Activated CD4-positive, alpha-beta memory T cell treated with anti-CD3 and anti-CD28 coated beads for 36 hours (primary cell): Measurements from ENCODE around the gene MCUB. TPM values are rescaled to one million over a fixed set of nuclear protein-coding genes. Genes with fewer than 3 reads are reported as not detected.
"Not testable (repeated sequence)": the region's sequence is repeated elsewhere in the genome, so short reads cannot be mapped to it uniquely, and the experiment has no call there.

Experiments used
- CTCF ChIA-PET: fragments of 350-600 bp; sonication (Branson Sonifier 250); formaldehyde crosslinking; loops from one replicate; lab custom pipeline; 2021; ENCODE audit warnings: antibody characterized with exemption, inconsistent platforms; lab: Charles Lee
- POLR2A ChIA-PET: fragments of 350-600 bp; sonication (Branson Sonifier 250); formaldehyde crosslinking; loops from one replicate; lab custom pipeline; 2021; ENCODE audit warnings: antibody characterized with exemption; lab: Charles Lee
- DNase-seq: peaks from one replicate; pipeline ENCODE4 v3.0.0-alpha.2; 2020
- H3K27ac Mint-ChIP-seq: one replicate; pipeline ENCODE4 v1.8.0; 2021; ENCODE audit warnings: mixed read lengths
- H3K27me3 Mint-ChIP-seq: one replicate; pipeline ENCODE4 v1.8.0; 2021; ENCODE audit warnings: mixed read lengths
- H3K36me3 Mint-ChIP-seq: one replicate; pipeline ENCODE4 v1.8.0; 2021; ENCODE audit warnings: mixed read lengths
- H3K4me1 Mint-ChIP-seq: one replicate; pipeline ENCODE4 v1.8.0; 2021; ENCODE audit warnings: low read depth, mixed read lengths
- H3K4me3 Mint-ChIP-seq: one replicate; pipeline ENCODE4 v1.8.0; 2021; ENCODE audit warnings: mild to moderate bottlenecking, mixed read lengths
- H3K9me3 Mint-ChIP-seq: one replicate; pipeline ENCODE4 v1.8.0; 2021; ENCODE audit warnings: mixed read lengths
- intact Hi-C: fragments of 100-400 bp; cut with micrococcal nuclease; formaldehyde crosslinking; loops from one replicate; pipeline ENCODE4 v1.15.1; 2023
- total RNA-seq, 2 experiments: library from RNA; stranded (reverse); gene quantifications; one replicate each; pipeline ENCODE4 v1.2.3, GENCODE V29; 2021

MCUB gene
- total RNA-seq, 2 experiments from 2014 or later = 76.7 to 80.5 TPM

DNA sequence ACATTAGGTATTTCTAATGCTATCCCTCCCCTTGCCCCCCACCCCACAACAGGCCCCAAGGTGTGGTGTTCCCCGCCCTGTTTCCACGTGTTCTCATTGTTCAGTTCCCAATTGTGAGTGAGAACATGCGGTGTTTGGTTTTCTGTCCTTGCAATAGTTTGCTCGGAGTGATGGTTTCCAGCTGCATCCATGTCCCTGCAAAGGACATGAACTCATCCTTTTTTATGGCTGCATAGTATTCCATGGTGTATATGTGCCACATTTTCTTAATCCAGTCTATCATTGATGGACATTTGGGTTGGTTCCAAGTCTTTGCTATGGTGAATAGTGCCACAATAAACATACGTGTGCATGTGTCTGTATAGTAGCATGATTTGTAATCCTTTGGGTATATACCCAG, 20.0 kb downstream of the MCUB start:
- CTCF ChIA-PET, H3K4me3 Mint-ChIP-seq, POLR2A ChIA-PET, DNase-seq, intact Hi-C loops, H3K27ac Mint-ChIP-seq, H3K27me3 Mint-ChIP-seq: not testable (repeated sequence)
- peaks cover 48% of the 10 kb centered on the region for H3K4me1 Mint-ChIP-seq
- peaks cover 24% of the 10 kb centered on the region for H3K36me3 Mint-ChIP-seq
- H3K9me3 Mint-ChIP-seq = peaks cover 14% of the 10 kb centered on the region

DNA sequence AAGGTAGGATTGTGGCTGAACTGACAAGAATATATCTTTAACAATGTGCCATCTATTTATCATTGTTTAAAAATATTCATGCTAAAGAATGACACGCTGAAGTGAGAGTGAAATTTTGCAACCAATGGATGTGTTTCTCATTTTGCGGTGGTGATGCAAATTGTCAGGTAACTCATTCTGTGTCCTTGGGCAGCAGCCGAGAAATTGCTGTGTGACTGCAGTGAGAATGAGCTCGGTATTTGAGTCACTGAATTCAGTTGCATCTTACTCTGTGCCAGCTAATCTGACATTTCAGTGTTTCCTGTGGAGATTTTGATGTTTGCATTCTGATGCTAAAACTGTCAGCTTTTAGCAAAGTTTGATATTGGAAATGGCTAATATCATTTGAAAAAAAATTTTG, 28.1 kb downstream of the MCUB start:
- no peaks in the 10 kb centered on the region for H3K27me3 Mint-ChIP-seq
- intact Hi-C loops = loop anchor here (1.0 to 2.0 kb wide), 4 partner anchors 13 to 229 kb away; no protein-coding TSS in a partner anchor
- POLR2A ChIA-PET = interaction anchor here (2.5 kb wide), 1 partner anchor 28 kb away, joined by 12 read pairs; the partner anchor contains the start of gene MCUB
- H3K4me3 Mint-ChIP-seq = no peak overlapping the region
- peaks cover 8% of the 10 kb centered on the region for H3K36me3 Mint-ChIP-seq
- peak overlapping the region; percentile 58 for H3K27ac Mint-ChIP-seq
- CTCF ChIA-PET = interaction anchor here (0.7 to 0.9 kb wide), 2 partner anchors 67 to 116 kb away, joined by 3 read pairs; no protein-coding TSS in a partner anchor
- DNase-seq = peak; percentile 81
- H3K4me1 Mint-ChIP-seq = peaks cover 64% of the 10 kb centered on the region
- peaks cover 3% of the 10 kb centered on the region for H3K9me3 Mint-ChIP-seq

GRCh38 chr4:109589119-109589518, 29.1 kb downstream of the MCUB start:
- no peak overlapping the region for H3K4me3 Mint-ChIP-seq
- peaks cover 56% of the 10 kb centered on the region for H3K4me1 Mint-ChIP-seq
- ChIA-PET POLR2A (interaction anchor here (2.5 kb wide), 1 partner anchor 29 kb away, joined by 12 read pairs; the partner anchor contains the start of gene MCUB), CTCF (no interaction called here)
- no peak for DNase-seq
- H3K27ac Mint-ChIP-seq = peak overlapping the region; percentile 53
- intact Hi-C loops = loop anchor here (2.0 kb wide), 1 partner anchor 14 kb away; no protein-coding TSS in a partner anchor
- peaks cover 8% of the 10 kb centered on the region for H3K36me3 Mint-ChIP-seq
- H3K9me3 Mint-ChIP-seq = no peaks in the 10 kb centered on the region
- H3K27me3 Mint-ChIP-seq = no peaks in the 10 kb centered on the region

DNA sequence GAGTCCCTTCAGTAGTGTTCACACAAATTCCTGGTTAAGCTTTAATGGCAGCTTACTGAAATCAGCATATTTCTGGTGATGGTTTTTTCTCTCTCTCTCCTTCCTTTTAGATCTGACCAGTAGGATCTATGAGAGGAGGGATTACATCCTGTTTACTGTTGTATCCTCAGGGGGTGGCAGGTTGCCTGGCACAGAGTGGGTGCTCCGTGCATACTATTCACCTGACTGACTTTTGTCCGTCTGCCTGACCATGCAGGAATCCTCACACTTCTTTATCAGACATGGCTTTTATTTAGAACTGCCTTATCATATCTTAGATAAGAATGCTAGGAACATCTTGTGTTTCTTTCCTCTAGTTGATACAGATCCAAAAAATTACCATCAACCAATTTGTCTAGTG, 29.6 kb downstream of the MCUB start:
- peak overlapping the region; percentile 53 for H3K27ac Mint-ChIP-seq
- peaks cover 8% of the 10 kb centered on the region for H3K36me3 Mint-ChIP-seq
- ChIA-PET POLR2A (no interaction called here), CTCF (interaction anchor here (1.0 to 1.1 kb wide), 2 partner anchors 114 to 156 kb away, joined by 3 to 7 read pairs; partner anchors contain the start of genes CASP6 and SEC24B)
- H3K9me3 Mint-ChIP-seq = no peaks in the 10 kb centered on the region
- peaks cover 52% of the 10 kb centered on the region for H3K4me1 Mint-ChIP-seq
- intact Hi-C loops = loop anchor here (2.0 kb wide), 1 partner anchor 15 kb away; no protein-coding TSS in a partner anchor
- DNase-seq = no peak
- H3K27me3 Mint-ChIP-seq = no peaks in the 10 kb centered on the region
- H3K4me3 Mint-ChIP-seq = no peak overlapping the region

- Mint-ChIP-seq H3K36me3 (peaks cover 5% of the 10 kb centered on the region), H3K27ac (peak overlapping the region; percentile 0), H3K27me3 (no peaks in the 10 kb centered on the region), H3K4me3 (no peak overlapping the region), H3K9me3 (no peaks in the 10 kb centered on the region), H3K4me1 (peaks cover 40% of the 10 kb centered on the region)
- intact Hi-C loops = no loop called here
- ChIA-PET POLR2A (no interaction called here), CTCF (interaction anchor here (1.0 to 1.1 kb wide), 2 partner anchors 113 to 158 kb away, joined by 3 to 7 read pairs; partner anchors contain the start of genes CASP6 and SEC24B)
- DNase-seq = no peak
These were observed 30.9 kb downstream of the MCUB start for GRCh38 chr4:109590905-109591304.

GRCh38 chr4:109592367-109592766, 32.3 kb downstream of the MCUB start:
- no peaks in the 10 kb centered on the region for H3K27me3 Mint-ChIP-seq
- H3K9me3 Mint-ChIP-seq = no peaks in the 10 kb centered on the region
- ChIA-PET CTCF (no interaction called here), POLR2A (interaction anchor here (1.3 kb wide), 1 partner anchor 9 kb away, joined by 3 read pairs; no protein-coding TSS in a partner anchor)
- no peak for DNase-seq
- H3K27ac Mint-ChIP-seq = peak overlapping the region; percentile 33
- H3K4me1 Mint-ChIP-seq = peaks cover 31% of the 10 kb centered on the region
- intact Hi-C loops = no loop called here
- H3K36me3 Mint-ChIP-seq = peaks cover 2% of the 10 kb centered on the region
- no peak overlapping the region for H3K4me3 Mint-ChIP-seq

DNA sequence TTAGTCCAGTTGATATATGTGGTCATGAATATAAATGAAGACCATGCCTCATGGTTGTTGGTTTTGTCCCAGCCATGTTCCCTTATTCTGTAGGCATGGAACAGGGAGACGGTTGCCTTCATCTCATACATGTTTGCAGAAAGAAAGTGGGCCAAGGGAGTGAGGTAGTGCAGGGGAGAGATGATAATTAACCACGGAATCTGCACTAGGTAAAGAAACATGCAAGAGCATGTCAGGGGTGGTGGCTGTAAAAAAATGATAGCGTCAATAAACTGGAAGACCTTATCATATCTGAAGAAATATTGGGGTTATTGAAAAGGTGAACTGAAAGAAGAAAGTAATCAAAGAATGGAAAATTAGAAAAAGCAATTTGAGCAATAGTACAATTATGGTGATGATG, 35.1 kb downstream of the MCUB start:
- POLR2A ChIA-PET = not testable (repeated sequence)

DNA sequence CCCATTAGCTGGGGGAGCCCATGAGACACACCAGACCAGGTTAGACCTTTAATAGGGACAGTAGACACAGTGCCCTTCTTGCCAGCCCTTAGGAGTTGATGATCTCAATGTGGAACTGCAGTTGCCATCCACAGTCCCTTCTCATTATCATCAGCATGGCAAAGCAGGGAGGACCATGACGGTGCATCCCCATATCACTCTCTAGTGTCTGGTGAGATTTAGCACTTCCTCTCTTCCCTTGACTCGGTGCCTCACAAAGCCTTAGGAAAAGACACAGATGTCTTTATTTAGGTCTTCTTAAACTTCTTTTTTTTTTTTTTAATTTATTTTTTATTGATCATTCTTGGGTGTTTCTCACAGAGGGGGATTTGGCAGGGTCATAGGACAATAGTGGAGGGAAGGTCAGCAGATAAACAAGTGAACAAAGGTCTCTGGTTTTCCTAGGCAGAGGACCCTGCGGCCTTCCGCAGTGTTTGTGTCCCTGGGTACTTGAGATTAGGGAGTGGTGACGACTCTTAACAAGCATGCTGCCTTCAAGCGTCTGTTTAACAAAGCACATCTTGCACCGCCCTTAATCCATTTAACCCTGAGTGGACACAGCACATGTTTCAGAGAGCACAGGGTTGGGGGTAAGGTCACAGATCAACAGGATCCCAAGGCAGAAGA, 36.5 kb downstream of the MCUB start:
- H3K27ac Mint-ChIP-seq, DNase-seq, H3K9me3 Mint-ChIP-seq, intact Hi-C loops, CTCF ChIA-PET, H3K4me3 Mint-ChIP-seq, POLR2A ChIA-PET, H3K27me3 Mint-ChIP-seq, H3K36me3 Mint-ChIP-seq: not testable (repeated sequence)
- peaks cover 20% of the 10 kb centered on the region for H3K4me1 Mint-ChIP-seq

More for the DNA sequence above, 35.1 kb downstream of the MCUB start:
- H3K4me3 Mint-ChIP-seq, DNase-seq, H3K36me3 Mint-ChIP-seq, H3K27me3 Mint-ChIP-seq, CTCF ChIA-PET, H3K9me3 Mint-ChIP-seq, H3K27ac Mint-ChIP-seq, intact Hi-C loops: not testable (repeated sequence)
- H3K4me1 Mint-ChIP-seq = peaks cover 22% of the 10 kb centered on the region

GRCh38 chr4:109599046-109599652, 39.1 kb downstream of the MCUB start:
- Mint-ChIP-seq H3K27me3 (no peaks in the 10 kb centered on the region), H3K4me3 (no peak overlapping the region), H3K36me3 (peaks cover 25% of the 10 kb centered on the region), H3K9me3 (peaks cover 18% of the 10 kb centered on the region), H3K4me1 (peaks cover 26% of the 10 kb centered on the region), H3K27ac (no peak overlapping the region)
- no peak for DNase-seq
- ChIA-PET CTCF (no interaction called here), POLR2A (interaction anchor here (1.1 kb wide), 1 partner anchor 33 kb away, joined by 3 read pairs; no protein-coding TSS in a partner anchor)
- intact Hi-C loops = no loop called here

- POLR2A ChIA-PET = no interaction called here
- Mint-ChIP-seq H3K27ac (no peak overlapping the region), H3K4me3 (no peak overlapping the region), H3K9me3 (peaks cover 21% of the 10 kb centered on the region), H3K4me1 (peaks cover 36% of the 10 kb centered on the region), H3K27me3 (no peaks in the 10 kb centered on the region), H3K36me3 (peaks cover 36% of the 10 kb centered on the region)
- intact Hi-C loops = no loop called here
- CTCF ChIA-PET = no interaction called here
- no peak for DNase-seq
These were observed 40.4 kb downstream of the MCUB start for GRCh38 chr4:109600431-109600830.

GRCh38 chr4:109601336-109601735, 41.3 kb downstream of the MCUB start:
- ChIA-PET CTCF (no interaction called here), POLR2A (interaction anchor here (1.0 kb wide), 1 partner anchor 10 kb away, joined by 3 read pairs; no protein-coding TSS in a partner anchor)
- intact Hi-C loops = no loop called here
- Mint-ChIP-seq H3K4me3 (no peak overlapping the region), H3K27me3 (no peaks in the 10 kb centered on the region), H3K4me1 (peaks cover 43% of the 10 kb centered on the region), H3K9me3 (peaks cover 26% of the 10 kb centered on the region), H3K27ac (no peak overlapping the region), H3K36me3 (peaks cover 41% of the 10 kb centered on the region)
- no peak for DNase-seq

DNA sequence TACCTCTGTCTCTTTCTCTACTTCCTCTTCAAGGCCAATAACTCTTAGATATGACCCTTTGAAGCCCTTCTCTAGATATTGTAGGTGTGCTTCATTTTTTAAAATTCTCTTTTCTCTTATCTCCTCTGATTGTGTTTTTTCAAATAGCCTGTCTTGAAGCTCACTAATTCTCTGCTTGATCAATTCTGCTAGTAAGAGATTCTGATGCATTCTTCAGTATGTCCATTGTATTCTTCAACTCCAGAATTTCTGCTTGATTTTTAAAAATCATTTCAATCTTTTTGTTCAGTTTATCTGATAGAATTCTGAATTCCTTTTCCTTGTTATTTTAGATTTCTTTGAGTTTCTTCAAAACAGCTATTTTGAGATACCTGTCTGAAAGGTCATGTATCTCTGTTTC, 47.9 kb downstream of the MCUB start:
- H3K27ac Mint-ChIP-seq = no peak overlapping the region
- POLR2A ChIA-PET = interaction anchor here (0.6 kb wide), 1 partner anchor 23 kb away, joined by 3 read pairs; no protein-coding TSS in a partner anchor
- CTCF ChIA-PET = no interaction called here
- peaks cover 53% of the 10 kb centered on the region for H3K36me3 Mint-ChIP-seq
- no peak overlapping the region for H3K4me3 Mint-ChIP-seq
- no peak for DNase-seq
- H3K27me3 Mint-ChIP-seq = no peaks in the 10 kb centered on the region
- intact Hi-C loops = no loop called here
- H3K9me3 Mint-ChIP-seq = peaks cover 32% of the 10 kb centered on the region
- peaks cover 47% of the 10 kb centered on the region for H3K4me1 Mint-ChIP-seq
